Activated naive CD8-positive, alpha-beta T cell treated with anti-CD3 and anti-CD28 coated beads for 36 hours (primary cell): Measurements from ENCODE around the gene KIRREL1. TPM values are rescaled to one million over a fixed set of nuclear protein-coding genes. Genes with fewer than 3 reads are reported as not detected.

ENCODE experiments used
- DNase-seq: peaks from one replicate; pipeline ENCODE4 v3.0.0; 2021
- H3K27ac Mint-ChIP-seq: one replicate; pipeline ENCODE4 v1.8.0; 2022; ENCODE audit warnings: mild to moderate bottlenecking, moderate library complexity, mixed read lengths
- H3K27me3 Mint-ChIP-seq: one replicate; pipeline ENCODE4 v1.8.0; 2022; ENCODE audit warnings: mild to moderate bottlenecking, mixed read lengths
- H3K36me3 Mint-ChIP-seq: one replicate; pipeline ENCODE4 v1.8.0; 2021; ENCODE audit warnings: mild to moderate bottlenecking, mixed read lengths
- H3K4me1 Mint-ChIP-seq: one replicate; pipeline ENCODE4 v1.8.0; 2021; ENCODE audit warnings: mixed read lengths
- H3K4me3 Mint-ChIP-seq: one replicate; pipeline ENCODE4 v1.8.0; 2022; ENCODE audit warnings: mild to moderate bottlenecking, moderate library complexity, mixed read lengths
- H3K9me3 Mint-ChIP-seq: one replicate; pipeline ENCODE4 v1.8.0; 2022; ENCODE audit warnings: mixed read lengths
- total RNA-seq, 2 experiments: library from RNA; stranded (reverse); gene quantifications; one replicate each; pipeline ENCODE4 v1.2.3, GENCODE V29; 2021

The KIRREL1 gene
- total RNA-seq, 2 experiments from 2014 or later = 0.10 to 0.16 TPM

GRCh38 chr1:158008630-158009029, 15.2 kb downstream of the KIRREL1 start:
- no peak overlapping the region for H3K27ac Mint-ChIP-seq

GRCh38 chr1:158011714-158012113, 18.3 kb downstream of the KIRREL1 start:
- DNase-seq = no peak
- Mint-ChIP-seq H3K27ac (no peak overlapping the region), H3K27me3 (peaks cover 10% of the 10 kb centered on the region), H3K36me3 (no peaks in the 10 kb centered on the region), H3K4me3 (no peak overlapping the region), H3K4me1 (no peaks in the 10 kb centered on the region), H3K9me3 (no peaks in the 10 kb centered on the region)

More at GRCh38 chr1:158008630-158009029, 15.2 kb downstream of the KIRREL1 start:
- no peaks in the 10 kb centered on the region for H3K36me3 Mint-ChIP-seq
- H3K9me3 Mint-ChIP-seq = no peaks in the 10 kb centered on the region
- H3K4me1 Mint-ChIP-seq = no peaks in the 10 kb centered on the region
- no peak overlapping the region for H3K4me3 Mint-ChIP-seq
- H3K27me3 Mint-ChIP-seq = peaks cover 7% of the 10 kb centered on the region
- no peak for DNase-seq

GRCh38 chr1:158013840-158014730, 20.6 kb downstream of the KIRREL1 start:
- H3K4me3 Mint-ChIP-seq = no peak overlapping the region
- H3K9me3 Mint-ChIP-seq = no peaks in the 10 kb centered on the region
- H3K4me1 Mint-ChIP-seq = no peaks in the 10 kb centered on the region
- H3K36me3 Mint-ChIP-seq = no peaks in the 10 kb centered on the region
- H3K27ac Mint-ChIP-seq = no peak overlapping the region
- DNase-seq = no peak
- H3K27me3 Mint-ChIP-seq = peaks cover 7% of the 10 kb centered on the region

GRCh38 chr1:158014731-158015320, 21.4 kb downstream of the KIRREL1 start:
- H3K27me3 Mint-ChIP-seq = peaks cover 7% of the 10 kb centered on the region
- H3K36me3 Mint-ChIP-seq = no peaks in the 10 kb centered on the region
- DNase-seq = no peak
- H3K27ac Mint-ChIP-seq = no peak overlapping the region
- H3K4me1 Mint-ChIP-seq = no peaks in the 10 kb centered on the region
- no peaks in the 10 kb centered on the region for H3K9me3 Mint-ChIP-seq
- H3K4me3 Mint-ChIP-seq = no peak overlapping the region

GRCh38 chr1:158016651-158017335, 23.3 kb downstream of the KIRREL1 start:
- no peak overlapping the region for H3K27ac Mint-ChIP-seq
- H3K4me3 Mint-ChIP-seq = no peak overlapping the region

DNA sequence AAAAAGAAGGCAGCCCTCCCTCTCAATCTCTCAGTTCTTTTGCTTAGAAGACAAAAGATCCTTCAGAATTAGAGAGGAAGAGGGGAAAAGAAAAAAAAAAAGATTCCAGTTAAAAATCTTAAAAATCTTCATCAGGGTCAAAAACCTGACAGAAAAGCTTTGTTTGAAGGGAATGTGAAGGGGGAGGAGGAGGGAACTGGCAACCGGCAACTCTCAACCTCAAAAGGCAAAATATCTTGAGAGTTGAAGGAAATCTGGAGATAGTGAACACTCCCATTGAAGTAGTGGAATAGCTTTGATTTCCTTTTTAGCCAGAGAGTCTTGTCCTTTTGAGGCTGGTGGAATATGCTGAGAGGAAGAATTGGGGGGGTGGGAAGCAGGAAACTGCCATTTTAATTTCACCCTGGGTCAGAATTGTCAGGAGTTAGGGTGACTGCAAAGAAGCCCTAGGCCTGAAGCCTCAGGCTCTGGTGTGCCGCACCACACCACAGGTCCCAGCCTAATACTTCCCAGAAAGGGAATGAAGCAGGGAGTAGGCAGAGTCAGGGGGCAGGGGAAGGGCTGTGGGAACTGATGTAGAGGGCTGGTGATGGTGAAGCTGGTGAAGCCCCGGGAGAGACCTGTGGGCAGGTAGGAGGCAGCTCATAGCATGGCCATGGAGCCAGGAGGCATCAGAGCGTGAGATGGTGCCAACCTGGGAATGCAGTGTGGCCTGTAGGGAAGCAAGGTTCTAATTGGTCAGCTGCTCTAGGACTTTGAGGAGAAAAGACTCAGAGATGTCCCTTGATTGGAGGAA, 24.6 kb downstream of the KIRREL1 start:
- Mint-ChIP-seq H3K4me1 (no peaks in the 10 kb centered on the region), H3K9me3 (no peaks in the 10 kb centered on the region), H3K27me3 (peaks cover 7% of the 10 kb centered on the region), H3K27ac (no peak overlapping the region), H3K4me3 (no peak overlapping the region), H3K36me3 (no peaks in the 10 kb centered on the region)
- DNase-seq = no peak

More at GRCh38 chr1:158016651-158017335, 23.3 kb downstream of the KIRREL1 start:
- no peak for DNase-seq
- peaks cover 7% of the 10 kb centered on the region for H3K27me3 Mint-ChIP-seq
- H3K36me3 Mint-ChIP-seq = no peaks in the 10 kb centered on the region
- no peaks in the 10 kb centered on the region for H3K4me1 Mint-ChIP-seq
- H3K9me3 Mint-ChIP-seq = no peaks in the 10 kb centered on the region

DNA sequence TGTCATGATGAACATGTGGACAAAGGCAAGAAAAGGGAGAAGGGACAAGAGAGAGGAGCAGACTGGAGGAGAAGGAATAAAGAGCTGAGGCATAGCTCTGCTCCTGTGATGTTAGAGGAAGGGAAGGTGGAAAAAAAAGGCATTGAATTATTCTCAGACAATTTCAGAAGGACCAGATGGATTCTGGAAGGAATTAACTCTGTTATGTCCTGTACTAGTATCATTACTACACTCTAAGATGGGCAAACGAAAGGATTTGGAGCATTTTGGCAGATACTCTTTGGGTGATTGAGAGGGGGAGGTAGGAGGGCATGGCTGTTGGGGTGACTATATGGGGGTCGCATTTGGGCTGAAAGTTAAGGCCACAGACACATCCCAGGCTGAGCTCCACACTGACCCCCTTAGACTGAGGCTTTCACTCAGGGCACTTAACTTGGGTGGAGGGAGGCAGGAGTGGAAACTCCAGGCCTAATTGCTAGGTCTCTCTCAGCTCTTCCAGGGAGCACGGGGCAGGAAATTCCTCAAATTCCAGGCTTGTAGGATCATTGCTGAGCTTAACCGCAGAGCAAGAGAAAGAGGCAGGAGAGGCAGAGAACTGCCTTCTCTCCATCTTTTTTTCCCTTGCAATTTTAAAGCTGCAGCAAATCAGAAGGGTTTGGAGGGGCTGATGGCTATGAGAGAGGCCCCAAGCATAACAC, 25.9 kb downstream of the KIRREL1 start:
- no peak overlapping the region for H3K4me3 Mint-ChIP-seq
- H3K27ac Mint-ChIP-seq = no peak overlapping the region
- H3K9me3 Mint-ChIP-seq = no peaks in the 10 kb centered on the region
- peaks cover 3% of the 10 kb centered on the region for H3K27me3 Mint-ChIP-seq
- DNase-seq = no peak
- no peaks in the 10 kb centered on the region for H3K36me3 Mint-ChIP-seq
- H3K4me1 Mint-ChIP-seq = no peaks in the 10 kb centered on the region

DNA sequence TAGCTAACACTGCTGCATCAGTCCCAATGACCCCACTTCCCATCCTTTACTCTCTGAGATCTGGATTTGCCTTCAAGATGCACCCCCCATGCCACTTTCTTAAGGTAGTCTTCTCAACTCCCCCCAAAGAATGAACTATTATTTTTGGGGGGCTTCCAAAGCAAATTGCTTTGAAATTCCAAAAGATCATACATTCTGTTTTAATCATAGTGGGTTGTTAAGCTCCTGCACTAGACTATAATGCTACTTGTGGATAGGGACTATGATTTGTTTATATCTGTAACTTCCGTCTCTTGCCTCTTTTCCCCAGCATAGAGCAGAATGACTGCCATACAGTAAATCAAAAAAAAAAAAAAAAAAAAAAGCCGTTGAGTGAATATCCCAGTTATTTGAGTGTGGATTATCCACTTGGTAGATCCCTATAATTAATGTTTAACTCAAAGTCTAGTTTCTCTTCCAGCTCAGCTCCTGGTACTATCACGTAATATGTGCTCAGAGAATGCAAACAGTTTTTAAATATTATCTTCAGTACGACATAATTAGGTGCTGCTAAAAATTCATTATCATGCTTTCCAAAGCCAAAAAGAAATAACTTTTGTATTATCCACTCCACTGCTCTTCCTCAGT, 26.9 kb downstream of the KIRREL1 start:
- Mint-ChIP-seq H3K36me3 (no peaks in the 10 kb centered on the region), H3K4me1 (no peaks in the 10 kb centered on the region), H3K4me3 (no peak overlapping the region), H3K27me3 (peaks cover 3% of the 10 kb centered on the region), H3K27ac (no peak overlapping the region), H3K9me3 (no peaks in the 10 kb centered on the region)
- DNase-seq = no peak

GRCh38 chr1:158020886-158021620, 27.6 kb downstream of the KIRREL1 start:
- Mint-ChIP-seq H3K36me3 (no peaks in the 10 kb centered on the region), H3K9me3 (no peaks in the 10 kb centered on the region), H3K4me1 (no peaks in the 10 kb centered on the region), H3K4me3 (no peak overlapping the region), H3K27me3 (peaks cover 3% of the 10 kb centered on the region), H3K27ac (no peak overlapping the region)
- no peak for DNase-seq

GRCh38 chr1:158021721-158022120, 28.3 kb downstream of the KIRREL1 start:
- no peaks in the 10 kb centered on the region for H3K36me3 Mint-ChIP-seq
- H3K9me3 Mint-ChIP-seq = no peaks in the 10 kb centered on the region
- H3K4me3 Mint-ChIP-seq = no peak overlapping the region
- H3K27me3 Mint-ChIP-seq = no peaks in the 10 kb centered on the region
- H3K27ac Mint-ChIP-seq = no peak overlapping the region
- H3K4me1 Mint-ChIP-seq = no peaks in the 10 kb centered on the region
- DNase-seq = no peak

DNA sequence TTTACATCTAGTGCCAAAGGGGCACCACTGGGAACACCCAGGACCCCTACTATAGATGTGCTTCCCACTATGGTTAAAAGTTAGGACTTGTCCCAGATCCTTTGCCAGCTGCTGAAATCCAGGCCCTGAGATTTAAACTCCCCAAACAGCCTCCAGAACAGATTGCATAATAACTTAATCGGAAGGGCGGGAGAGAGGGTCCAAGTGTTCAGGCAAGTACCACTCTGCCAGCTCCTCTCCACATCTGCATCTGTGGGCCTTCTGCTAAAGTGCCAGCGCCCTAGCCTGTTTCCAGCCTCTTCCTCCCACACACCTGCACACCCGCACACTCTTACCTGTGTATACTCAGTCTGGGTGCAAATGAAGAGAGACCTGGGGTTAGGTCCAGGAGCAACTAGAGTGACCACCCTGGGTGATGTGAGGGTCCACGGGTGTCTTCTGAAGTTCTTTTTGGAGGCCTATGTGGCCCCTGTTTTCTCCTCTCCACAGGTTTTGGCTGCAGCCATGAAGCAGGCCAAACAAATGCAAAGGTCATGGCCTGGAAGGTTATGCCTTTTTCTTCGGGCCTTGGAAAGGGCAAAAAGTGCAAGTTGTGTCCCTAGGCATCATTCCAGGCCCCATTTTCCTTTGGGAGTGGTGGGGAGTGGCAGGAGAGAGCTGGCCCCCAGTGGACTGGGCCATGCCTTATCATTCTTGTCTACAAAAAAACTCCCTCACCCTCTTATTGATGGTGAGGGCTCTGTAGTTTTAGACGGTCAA, 29.3 kb downstream of the KIRREL1 start:
- DNase-seq = no peak
- Mint-ChIP-seq H3K36me3 (no peaks in the 10 kb centered on the region), H3K4me3 (no peak overlapping the region), H3K27me3 (no peaks in the 10 kb centered on the region), H3K4me1 (no peaks in the 10 kb centered on the region), H3K27ac (no peak overlapping the region), H3K9me3 (no peaks in the 10 kb centered on the region)

- no peak overlapping the region for H3K4me3 Mint-ChIP-seq
- no peaks in the 10 kb centered on the region for H3K27me3 Mint-ChIP-seq
- H3K36me3 Mint-ChIP-seq = no peaks in the 10 kb centered on the region
- H3K4me1 Mint-ChIP-seq = no peaks in the 10 kb centered on the region
- no peak overlapping the region for H3K27ac Mint-ChIP-seq
- DNase-seq = no peak
- H3K9me3 Mint-ChIP-seq = no peaks in the 10 kb centered on the region
Measured at GRCh38 chr1:158024737-158025136, 31.3 kb downstream of the KIRREL1 start.
